Superior temporal gyrus (tissue), 1 donor: ENCODE results near the gene UBXN2A.
A peak's percentile ranks its signal among the peaks of the same experiment; 100 is the strongest.
"Not testable (repeated sequence)": the region's sequence is repeated elsewhere in the genome, so short reads cannot be mapped to it uniquely, and the experiment has no call there.

Source experiments
- DNase-seq: peaks from one replicate; pipeline ENCODE4 v3.0.0-alpha.2; 2016; ENCODE audit errors: extremely low spot score

The UBXN2A gene

GRCh38 chr2:23941644-23942043, 1.4 kb downstream of the UBXN2A start:
- no peak for DNase-seq

GRCh38 chr2:23943666-23944065, 3.4 kb downstream of the UBXN2A start:
- DNase-seq, result no peak

- DNase-seq, result peak; percentile 67
Measured at GRCh38 chr2:23944527-23944926, 4.3 kb downstream of the UBXN2A start.

GRCh38 chr2:23944976-23945375, 4.7 kb downstream of the UBXN2A start:
- no peak for DNase-seq

GRCh38 chr2:23947350-23947749, 7.1 kb downstream of the UBXN2A start:
- DNase-seq, result no peak

- not testable (repeated sequence) for DNase-seq
Measured at GRCh38 chr2:23952558-23952957, 12.3 kb downstream of the UBXN2A start.

- DNase-seq, result no peak
Measured at GRCh38 chr2:23953625-23954024, 13.4 kb downstream of the UBXN2A start.

- no peak for DNase-seq
Measured at GRCh38 chr2:23954325-23955014, 14.2 kb downstream of the UBXN2A start.

- DNase-seq, result no peak
Measured at GRCh38 chr2:23967846-23968245, 27.6 kb downstream of the UBXN2A start.

GRCh38 chr2:23976883-23977282, 36.6 kb downstream of the UBXN2A start:
- DNase-seq, result no peak

GRCh38 chr2:23988371-23988770, 48.1 kb downstream of the UBXN2A start:
- DNase-seq, result no peak

GRCh38 chr2:23992931-23993330, 52.7 kb downstream of the UBXN2A start:
- DNase-seq, result no peak

GRCh38 chr2:23993736-23994269, 53.5 kb downstream of the UBXN2A start:
- DNase-seq, result no peak

- DNase-seq, result no peak
Measured at GRCh38 chr2:23994567-23994966, 54.3 kb downstream of the UBXN2A start.

GRCh38 chr2:24007693-24008092, 67.4 kb downstream of the UBXN2A start:
- no peak for DNase-seq

GRCh38 chr2:24008672-24009366, 68.6 kb downstream of the UBXN2A start:
- DNase-seq, result no peak

GRCh38 chr2:24009367-24009679, 69.1 kb downstream of the UBXN2A start:
- no peak for DNase-seq

- DNase-seq, result no peak
Measured at GRCh38 chr2:24009680-24010476, 69.6 kb downstream of the UBXN2A start, which contains the start of gene MFSD2B. TSS of gene MFSD2B (plus strand) at chr2:24010085. CDS start at chr2:24010097, 12 bp downstream.

- no peak for DNase-seq
Measured at GRCh38 chr2:24010477-24011249, 70.4 kb downstream of the UBXN2A start.

- DNase-seq, result no peak
Measured at GRCh38 chr2:24011250-24012104, 71.2 kb downstream of the UBXN2A start.
